Suprapubic skin (tissue), 4 donors: ENCODE measurements around the gene CCDC117.

Experiments used
- CTCF ChIP-seq, 2 donors: fragments of 200-600 bp in 1 of 2; fragments of 450-650 bp in 1 of 2; sonication (generic) in 1 of 2; IDR thresholded peaks; one replicate each; pipeline ENCODE4 v1.5.1; 2016 to 2019; ENCODE audit warnings: antibody characterized with exemption in 2 of 2, mild to moderate bottlenecking in 1 of 2, moderate library complexity in 1 of 2
- EP300 ChIP-seq: sonication (generic); formaldehyde crosslinking; IDR thresholded peaks from one replicate; pipeline ENCODE4 v1.6.1; 2017; ENCODE audit warnings: antibody characterized with exemption
- POLR2AphosphoS5 ChIP-seq, 3 donors: sonication (generic); formaldehyde crosslinking; IDR thresholded peaks; one replicate each; pipeline ENCODE4 v1.6.1; 2017; ENCODE audit warnings: antibody characterized with exemption in 3 of 3

GRCh38 chr22:28771195-28771791 lies 1.2 kb upstream of the CCDC117 start:
- TF ChIP-seq POLR2AphosphoS5 (IDR thresholded peaks at IDR 0.05) (no peak), CTCF (IDR thresholded peaks at IDR 0.05) (no peak), EP300 (no peak)
